HEK293T (cell line): Measurements from ENCODE around the gene POMGNT1.

Experiments
- BHLHE40 ChIP-seq: fragments of 450-650 bp; IDR thresholded peaks from 2 replicates; pipeline ENCODE4 v1.6.1; 2016; ENCODE audit warnings: mild to moderate bottlenecking, moderate library complexity, borderline replicate concordance
- FOXM1 ChIP-seq: fragments of 450-650 bp; IDR thresholded peaks from 2 replicates; pipeline ENCODE4 v1.6.1; 2017; ENCODE audit warnings: mild to moderate bottlenecking, borderline replicate concordance
- SP1 ChIP-seq: fragments of 450-650 bp; IDR thresholded peaks from 2 replicates; pipeline ENCODE4 v1.6.1; 2017
- SUZ12 ChIP-seq: fragments of 450-650 bp; IDR thresholded peaks from 2 replicates; pipeline ENCODE4 v1.6.1; 2016; ENCODE audit warnings: mild to moderate bottlenecking
- TARDBP ChIP-seq: fragments of 450-650 bp; IDR thresholded peaks from 2 replicates; pipeline ENCODE4 v1.6.1; 2016

DNA sequence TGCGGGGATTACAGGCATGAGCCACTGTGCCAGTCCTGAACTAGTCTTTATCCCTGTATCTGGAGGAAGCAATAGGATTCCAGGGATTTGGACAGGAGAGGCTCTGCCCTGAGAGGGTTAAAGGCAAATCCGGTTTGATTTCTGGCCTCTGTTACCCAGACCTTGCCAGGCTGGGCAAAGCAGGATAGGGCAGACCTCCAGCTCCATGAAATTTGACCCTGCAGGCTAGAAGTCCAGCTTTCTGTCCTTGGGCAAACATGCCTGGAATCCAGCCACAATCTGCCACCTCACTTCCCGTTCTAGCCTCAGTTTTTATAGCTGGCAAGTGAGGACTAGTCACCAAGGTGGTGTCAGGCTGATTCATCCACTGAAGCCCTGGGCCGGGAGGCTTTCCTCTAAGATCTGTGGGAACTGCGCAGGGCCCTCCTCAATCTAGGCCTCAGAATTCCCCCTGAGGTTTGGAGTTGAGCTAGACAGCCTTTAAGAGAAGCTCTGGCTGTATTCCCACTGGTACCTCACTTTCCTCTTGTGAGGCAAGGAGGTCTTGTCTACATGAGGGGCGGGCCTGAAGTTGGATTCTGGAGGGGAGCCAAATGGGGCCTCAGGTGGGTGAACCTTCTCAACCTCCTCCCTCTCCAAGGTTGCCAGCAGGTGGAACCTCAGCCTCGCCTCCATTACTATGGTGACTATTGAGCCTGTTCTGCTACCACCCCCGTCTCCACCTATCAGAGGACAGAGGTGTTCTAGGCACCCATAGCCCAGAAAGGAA lies 15.0 kb downstream of the POMGNT1 start:
- TF ChIP-seq BHLHE40 (no peak), SUZ12 (no peak), TARDBP (no peak), SP1 (no peak), FOXM1 (no peak)
